Endodermal cell (in vitro differentiated cells): Measurements from ENCODE around the gene NRXN3. TPM values are rescaled to one million over a fixed set of nuclear protein-coding genes. Genes with fewer than 3 reads are reported as not detected.

Experiments used
- DNase-seq: peaks from one replicate; pipeline ENCODE4 v3.0.0-alpha.2; 2017
- H3K27ac ChIP-seq: 2 replicates; pipeline ENCODE4 v1.5.1; 2013; ENCODE audit warnings: mild to moderate bottlenecking, low read depth, low read length, moderate library complexity
- H3K27me3 ChIP-seq: 2 replicates; pipeline ENCODE4 v1.6.1; 2013; ENCODE audit warnings: mild to moderate bottlenecking, low read length, moderate library complexity; ENCODE audit not compliant: insufficient read depth, control insufficient read depth, poor library complexity, severe bottlenecking
- H3K36me3 ChIP-seq: 2 replicates; pipeline ENCODE4 v1.7.0; 2013; ENCODE audit warnings: mild to moderate bottlenecking, low read length, moderate library complexity; ENCODE audit not compliant: control insufficient read depth, insufficient read depth
- H3K4me1 ChIP-seq: one replicate; pipeline ENCODE4 v1.7.0; 2013; ENCODE audit warnings: low read length; ENCODE audit not compliant: control insufficient read depth, insufficient read depth
- H3K4me3 ChIP-seq: 2 replicates; pipeline ENCODE4 v1.5.1; 2013; ENCODE audit warnings: mild to moderate bottlenecking, low read length, moderate library complexity
- H3K9ac ChIP-seq: 2 replicates; pipeline ENCODE4 v1.6.1; 2013; ENCODE audit warnings: mild to moderate bottlenecking, low read length, moderate library complexity; ENCODE audit not compliant: poor library complexity, severe bottlenecking; ENCODE audit errors: extremely low read depth
- H3K9me3 ChIP-seq: 2 replicates; pipeline ENCODE4 v1.6.1; 2013; ENCODE audit warnings: mild to moderate bottlenecking, low read length, moderate library complexity; ENCODE audit not compliant: control insufficient read depth
- H3K27ac Mint-ChIP-seq: 2 replicates; pipeline ENCODE4 v1.8.0; 2020; ENCODE audit warnings: mixed read lengths
- H3K27me3 Mint-ChIP-seq: 2 replicates; pipeline ENCODE4 v1.8.0; 2021; ENCODE audit warnings: mild to moderate bottlenecking, mixed read lengths; ENCODE audit not compliant: insufficient read depth
- H3K36me3 Mint-ChIP-seq: 2 replicates; pipeline ENCODE4 v1.8.0; 2020; ENCODE audit warnings: low read depth, mixed read lengths
- H3K4me1 Mint-ChIP-seq: 2 replicates; pipeline ENCODE4 v1.8.0; 2020; ENCODE audit warnings: mixed read lengths
- H3K4me3 Mint-ChIP-seq: 2 replicates; pipeline ENCODE4 v1.8.0; 2020; ENCODE audit warnings: mild to moderate bottlenecking, moderate library complexity, mixed read lengths
- H3K9me3 Mint-ChIP-seq: 2 replicates; pipeline ENCODE4 v1.8.0; 2020; ENCODE audit warnings: mild to moderate bottlenecking, mixed read lengths
- CTCF ChIP-seq: fragments of 200-600 bp; sonication (generic); conservative IDR thresholded peaks from 2 replicates; pipeline ENCODE4 v1.5.0; 2021; ENCODE audit warnings: antibody characterized with exemption, mild to moderate bottlenecking
- WGBS, 2 experiments: methylation state at CpG; one replicate each; pipeline versions ENCODE4 v1.1.5 to v1.1.7; 2013; ENCODE audit warnings: missing lambda C conversion rate in 2 of 2, mixed read lengths in 1 of 2; ENCODE audit not compliant: insufficient coverage in 1 of 2, insufficient read length in 1 of 2; 5-methylcytosine and 5-hydroxymethylcytosine counted together
- total RNA-seq, 2 donors: library from RNA; stranded (reverse); fragmentation: NEBNext Ultra II Directional in 1 of 2; extraction: Animal tissue kit (Norgen Biotek cat#: 25700) in 1 of 2; gene quantifications; 2 replicates in 1 of 2; 3 replicates in 1 of 2; pipeline ENCODE4 v1.2.1, GENCODE V29; 2021

Gene NRXN3
- total RNA-seq, 2 donors from 2014 or later: 20.9 to 21.4 TPM

DNA sequence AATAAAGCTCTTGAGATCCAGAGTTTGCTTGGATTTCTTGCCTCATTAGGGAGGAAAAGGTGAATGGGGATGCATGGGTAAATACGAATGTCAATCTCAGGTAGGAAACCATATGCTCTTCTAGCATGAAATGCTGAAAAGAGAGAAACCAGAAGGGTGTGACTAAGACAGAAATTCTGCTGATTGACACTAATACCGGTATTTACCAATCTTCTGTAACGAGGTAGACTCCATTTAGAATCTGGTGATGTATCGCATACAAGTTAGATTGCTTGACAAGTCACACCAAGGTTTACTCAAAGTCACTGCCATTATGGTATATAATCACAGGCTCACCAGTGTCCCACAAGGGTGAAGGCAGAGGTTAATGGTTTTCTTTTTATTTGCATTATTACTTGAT, 337.9 kb downstream of the NRXN3 start:
- Histone ChIP-seq H3K36me3 (no peaks in the 10 kb centered on the region), H3K27ac (no peak overlapping the region), H3K9ac (no peak overlapping the region), H3K9me3 (no peaks in the 10 kb centered on the region), H3K4me1 (no peaks in the 10 kb centered on the region), H3K27me3 (peaks cover 6% of the 10 kb centered on the region), H3K4me3 (no peak overlapping the region)
- no peak overlapping the region for H3K27ac Mint-ChIP-seq
- no peak overlapping the region for H3K4me3 Mint-ChIP-seq
- H3K36me3 Mint-ChIP-seq: no peaks in the 10 kb centered on the region
- H3K27me3 Mint-ChIP-seq: no peaks in the 10 kb centered on the region
- no peaks in the 10 kb centered on the region for H3K9me3 Mint-ChIP-seq
- TF ChIP-seq CTCF: no peak
- DNase-seq: no peak
- H3K4me1 Mint-ChIP-seq: peaks cover 4% of the 10 kb centered on the region
- 95 to 96% methylated on average over 4 of the region's 4 CpGs for WGBS, 2 experiments

DNA sequence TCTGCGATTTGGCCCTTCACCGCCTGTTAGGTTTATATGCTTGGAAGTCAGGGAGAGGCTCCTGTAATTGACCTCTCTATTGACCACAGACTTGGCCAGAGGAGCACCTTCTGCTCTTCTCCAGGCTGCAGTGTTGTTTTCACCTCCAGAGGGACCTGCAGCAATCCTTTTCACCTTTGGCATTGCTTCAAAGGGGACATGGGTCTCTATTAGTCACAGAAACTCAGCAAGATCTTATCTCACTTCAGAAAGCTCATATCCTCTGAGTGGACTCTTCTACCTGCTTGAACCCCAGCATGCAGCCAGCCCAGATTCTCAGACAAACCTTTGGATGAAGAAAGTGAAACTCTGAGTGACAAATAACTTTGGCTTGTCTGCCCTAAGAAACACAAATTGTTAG, 339.3 kb downstream of the NRXN3 start:
- Mint-ChIP-seq H3K4me1 (peaks cover 4% of the 10 kb centered on the region), H3K4me3 (no peak overlapping the region), H3K27me3 (no peaks in the 10 kb centered on the region), H3K9me3 (no peaks in the 10 kb centered on the region), H3K27ac (no peak overlapping the region), H3K36me3 (no peaks in the 10 kb centered on the region)
- Histone ChIP-seq H3K9ac (no peak overlapping the region), H3K27me3 (peaks cover 8% of the 10 kb centered on the region), H3K27ac (no peak overlapping the region), H3K36me3 (no peaks in the 10 kb centered on the region), H3K9me3 (no peaks in the 10 kb centered on the region), H3K4me3 (no peak overlapping the region), H3K4me1 (no peaks in the 10 kb centered on the region)
- 81% methylated on average over 2 of the region's 2 CpGs; no CpG with 5 or more reads in 1 of the 2 experiments for WGBS, 2 experiments
- peak; percentile 54 for TF ChIP-seq CTCF
- peak; percentile 44 for DNase-seq

GRCh38 chr14:78512021-78512420, 341.8 kb downstream of the NRXN3 start:
- no peak for TF ChIP-seq CTCF
- Histone ChIP-seq H3K9ac (no peak overlapping the region), H3K36me3 (no peaks in the 10 kb centered on the region), H3K27ac (no peak overlapping the region), H3K27me3 (peaks cover 20% of the 10 kb centered on the region), H3K9me3 (no peaks in the 10 kb centered on the region), H3K4me3 (no peak overlapping the region), H3K4me1 (no peaks in the 10 kb centered on the region)
- WGBS, 2 experiments: 94 to 100% methylated on average over 2 of the region's 2 CpGs
- Mint-ChIP-seq H3K27me3 (peaks cover 2% of the 10 kb centered on the region), H3K36me3 (no peaks in the 10 kb centered on the region), H3K9me3 (no peaks in the 10 kb centered on the region), H3K27ac (no peak overlapping the region), H3K4me1 (no peaks in the 10 kb centered on the region), H3K4me3 (no peak overlapping the region)
- DNase-seq: no peak
